Activated CD4-positive, alpha-beta T cell treated with anti-CD3 and anti-CD28 coated beads for 36 hours (primary cell): ENCODE measurements around the gene SLC25A3. TPM values are rescaled to one million over a fixed set of nuclear protein-coding genes. Genes with fewer than 3 reads are reported as not detected.
"Not testable (repeated sequence)": the region's sequence is repeated elsewhere in the genome, so short reads cannot be mapped to it uniquely, and the experiment has no call there.

Experiments used
- ATAC-seq: fragments of 200-7000 bp; cut with Tn5 transposase; one replicate; pipeline ENCODE4 v1.10.0; 2021; ENCODE audit warnings: mild to moderate bottlenecking, moderate library complexity
- CTCF ChIA-PET: fragments of 350-600 bp; sonication (Branson Sonifier 250); formaldehyde crosslinking; loops from one replicate; lab custom pipeline; 2021; ENCODE audit warnings: antibody characterized with exemption; lab: Charles Lee
- POLR2A ChIA-PET: fragments of 350-600 bp; sonication (Branson Sonifier 250); formaldehyde crosslinking; loops from one replicate; lab custom pipeline; 2021; ENCODE audit warnings: antibody characterized with exemption, inconsistent platforms; lab: Charles Lee
- DNase-seq: peaks from one replicate; pipeline ENCODE4 v3.0.0-alpha.2; 2020
- H3K27ac Mint-ChIP-seq: one replicate; pipeline ENCODE4 v1.8.0; 2021; ENCODE audit warnings: mixed read lengths
- H3K27me3 Mint-ChIP-seq: one replicate; pipeline ENCODE4 v1.8.0; 2021; ENCODE audit warnings: mixed read lengths
- H3K36me3 Mint-ChIP-seq: one replicate; pipeline ENCODE4 v1.8.0; 2021; ENCODE audit warnings: low read depth, mixed read lengths
- H3K4me1 Mint-ChIP-seq: one replicate; pipeline ENCODE4 v1.8.0; 2021; ENCODE audit warnings: mixed read lengths
- H3K4me3 Mint-ChIP-seq: one replicate; pipeline ENCODE4 v1.8.0; 2021; ENCODE audit warnings: mild to moderate bottlenecking, moderate library complexity, mixed read lengths
- H3K9me3 Mint-ChIP-seq: one replicate; pipeline ENCODE4 v1.8.0; 2021; ENCODE audit warnings: low read depth, mixed read lengths
- intact Hi-C, 2 experiments: fragments of 100-400 bp; cut with DNase I in 1 of 2; cut with micrococcal nuclease in 1 of 2; formaldehyde crosslinking; loops; one replicate each; pipeline versions ENCODE4 v1.14.2 to v1.15.1; 2022 to 2024; cut with DNase I, micrococcal nuclease
- total RNA-seq, 2 experiments: library from RNA; stranded (reverse); gene quantifications; one replicate each; pipeline ENCODE4 v1.2.3, GENCODE V29; 2021

The SLC25A3 gene
- total RNA-seq, 2 experiments from 2014 or later, result 426 to 591 TPM

DNA sequence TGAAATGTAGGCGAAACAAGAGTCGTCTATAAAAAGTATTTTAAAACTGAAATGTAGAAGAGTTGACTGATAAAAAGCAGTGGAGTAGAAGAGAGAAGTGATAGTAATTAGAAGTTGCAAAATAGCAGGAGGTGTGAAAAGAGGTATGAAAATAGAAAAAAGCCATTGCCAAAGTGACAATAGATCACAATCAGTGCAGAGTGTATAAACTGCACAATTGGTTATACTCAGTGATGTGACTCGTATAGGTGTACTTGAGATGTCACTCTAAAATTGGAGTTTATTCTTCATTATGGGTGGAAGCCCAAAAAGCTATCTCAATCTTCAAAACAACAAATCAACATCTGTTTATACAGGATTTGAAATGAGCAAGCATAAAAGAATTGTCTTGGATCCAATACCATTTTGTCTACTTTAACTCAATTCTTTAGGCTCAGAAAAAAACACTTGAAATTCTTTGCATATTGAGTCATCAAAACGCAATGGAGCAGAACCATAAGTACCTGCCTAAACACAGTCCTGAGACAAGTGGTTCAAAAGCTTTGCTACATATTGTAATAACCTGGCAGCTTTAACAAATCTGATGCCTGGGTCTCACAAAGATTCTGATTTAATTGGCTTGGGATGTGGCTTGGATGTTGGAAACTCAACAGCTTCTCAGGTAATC is 42.3 kb downstream of the SLC25A3 start:
- no peak for DNase-seq
- Mint-ChIP-seq H3K36me3 (peaks cover 25% of the 10 kb centered on the region), H3K27ac (no peak overlapping the region), H3K27me3 (no peaks in the 10 kb centered on the region), H3K9me3 (no peaks in the 10 kb centered on the region), H3K4me3 (no peak overlapping the region), H3K4me1 (peaks cover 11% of the 10 kb centered on the region)
- ChIA-PET POLR2A (interaction anchor here (0.6 to 0.9 kb wide), 2 partner anchors 9 to 17 kb away, joined by 3 read pairs; partner anchors contain the start of genes APAF1 and IKBIP), CTCF (interaction anchor here (0.7 to 1.6 kb wide), 6 partner anchors 12 to 363 kb away, joined by 3 to 10 read pairs (median 4); no protein-coding TSS in a partner anchor)
- intact Hi-C loops, result no loop called here
- ATAC-seq, result no peak

DNA sequence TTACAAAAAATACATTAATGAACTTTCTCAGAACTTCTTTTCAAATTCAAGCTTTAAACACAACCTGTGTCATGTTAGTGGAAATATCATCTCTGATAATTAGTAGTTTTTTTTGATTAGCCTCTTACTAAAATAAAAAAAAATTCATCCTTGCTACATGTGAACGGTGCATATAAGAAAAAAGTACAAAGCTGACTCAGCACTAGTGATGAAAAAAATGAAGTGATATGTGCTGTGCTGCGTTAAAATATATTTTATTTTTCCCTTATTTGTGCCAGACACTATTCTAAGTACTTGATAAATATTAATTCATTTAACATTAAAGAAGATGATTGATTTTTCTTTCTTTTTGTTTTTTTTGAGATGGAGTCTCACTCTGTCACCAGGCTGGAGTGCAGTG is 43.6 kb downstream of the SLC25A3 start:
- no peak for ATAC-seq

DNA sequence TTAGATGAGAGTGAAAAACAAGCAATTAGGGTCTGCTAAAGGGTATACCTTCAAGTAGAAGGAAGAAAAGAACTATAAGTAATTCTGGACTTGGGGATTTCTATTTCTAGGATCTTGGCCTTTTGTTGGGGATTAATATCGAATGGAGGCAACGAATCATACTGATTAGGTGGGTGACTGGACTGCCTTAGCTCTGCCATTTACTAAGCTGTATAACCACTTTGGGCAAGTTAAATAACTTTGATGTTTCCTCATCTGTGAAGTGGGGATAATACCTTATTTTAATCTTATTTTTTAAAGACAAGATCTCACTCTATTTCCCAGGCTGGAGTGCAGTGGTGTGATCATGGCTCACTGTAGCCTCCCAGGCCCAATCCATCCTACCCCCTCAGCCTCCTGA is 44.5 kb downstream of the SLC25A3 start:
- CTCF ChIA-PET, result interaction anchor here (0.6 to 1.6 kb wide), 2 partner anchors 71 to 72 kb away, joined by 3 to 7 read pairs; no protein-coding TSS in a partner anchor
- POLR2A ChIA-PET, result no interaction called here
- DNase-seq, result no peak

More for the DNA sequence above, 43.6 kb downstream of the SLC25A3 start:
- Mint-ChIP-seq H3K9me3 (no peaks in the 10 kb centered on the region), H3K27ac (no peak overlapping the region), H3K4me3 (no peak overlapping the region), H3K4me1 (peaks cover 13% of the 10 kb centered on the region), H3K27me3 (no peaks in the 10 kb centered on the region), H3K36me3 (peaks cover 33% of the 10 kb centered on the region)
- CTCF ChIA-PET, result interaction anchor here (0.6 to 1.6 kb wide), 3 partner anchors 29 to 361 kb away, joined by 3 to 4 read pairs (median 3); no protein-coding TSS in a partner anchor
- POLR2A ChIA-PET, result no interaction called here
- intact Hi-C loops, result no loop called here
- DNase-seq, result no peak

DNA sequence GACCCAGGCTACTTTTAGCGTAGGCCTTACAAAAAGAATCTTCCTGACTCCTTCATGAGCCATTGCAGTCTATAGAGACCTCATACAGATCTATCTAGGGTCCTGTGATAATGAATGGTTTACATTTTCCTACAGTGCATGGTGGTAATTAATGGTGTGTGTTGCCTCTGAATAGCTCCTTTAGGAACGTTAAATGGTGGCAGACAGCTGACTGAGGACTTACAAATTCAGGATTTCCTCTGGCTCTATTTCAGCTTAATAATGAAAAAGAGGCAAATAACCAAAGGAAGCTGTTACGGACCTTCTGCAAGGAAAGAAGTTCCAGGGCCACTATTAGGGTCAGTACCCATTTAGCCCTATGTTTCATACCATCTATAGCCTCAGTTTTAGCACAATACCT is 46.0 kb downstream of the SLC25A3 start:
- intact Hi-C loops, result no loop called here
- ATAC-seq (no peak), DNase-seq (no peak)
- no peaks in the 10 kb centered on the region for H3K9me3 Mint-ChIP-seq
- H3K27me3 Mint-ChIP-seq, result no peaks in the 10 kb centered on the region
- no peak overlapping the region for H3K27ac Mint-ChIP-seq
- ChIA-PET POLR2A (no interaction called here), CTCF (interaction anchor here (0.6 to 1.8 kb wide), 3 partner anchors 12 to 73 kb away, joined by 4 to 5 read pairs (median 4); no protein-coding TSS in a partner anchor)
- H3K4me3 Mint-ChIP-seq, result no peak overlapping the region
- H3K4me1 Mint-ChIP-seq, result peaks cover 18% of the 10 kb centered on the region
- peaks cover 23% of the 10 kb centered on the region for H3K36me3 Mint-ChIP-seq

More for the DNA sequence above, 44.5 kb downstream of the SLC25A3 start:
- H3K27me3 Mint-ChIP-seq, result no peaks in the 10 kb centered on the region
- no peak overlapping the region for H3K27ac Mint-ChIP-seq
- H3K4me3 Mint-ChIP-seq, result no peak overlapping the region
- no peak for ATAC-seq
- peaks cover 28% of the 10 kb centered on the region for H3K36me3 Mint-ChIP-seq
- no peaks in the 10 kb centered on the region for H3K9me3 Mint-ChIP-seq
- H3K4me1 Mint-ChIP-seq, result peaks cover 16% of the 10 kb centered on the region
- intact Hi-C loops, result no loop called here

DNA sequence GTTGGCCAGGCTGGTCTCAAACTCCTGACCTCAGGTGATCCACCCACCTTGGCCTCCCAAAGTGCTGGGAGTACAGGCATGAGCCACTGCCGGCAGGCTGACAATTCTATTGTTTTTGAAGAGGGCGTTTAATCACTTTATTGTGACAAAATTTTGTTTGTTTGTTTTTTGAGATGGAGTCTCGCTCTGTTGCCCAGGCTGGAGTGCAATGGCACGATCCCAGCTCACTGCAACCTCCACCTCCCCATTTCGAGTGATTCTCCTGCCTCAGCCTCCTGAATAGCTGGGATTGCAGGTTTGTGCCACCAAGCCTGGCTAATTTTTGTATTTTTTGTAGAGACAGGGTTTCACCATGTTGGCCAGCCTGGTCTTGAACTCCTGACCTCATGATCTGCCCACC is 49.3 kb downstream of the SLC25A3 start:
- Mint-ChIP-seq H3K36me3 (peaks cover 16% of the 10 kb centered on the region), H3K4me1 (peaks cover 19% of the 10 kb centered on the region), H3K4me3 (peak overlapping the region; percentile 91)
- intact Hi-C loops, result loop anchor here in 1 of 2 experiments (5.0 kb wide), 1 partner anchor 1736 kb away; the partner anchor contains the start of gene NEDD1
- POLR2A ChIA-PET, H3K9me3 Mint-ChIP-seq, DNase-seq, H3K27me3 Mint-ChIP-seq, H3K27ac Mint-ChIP-seq, ATAC-seq: not testable (repeated sequence)
- CTCF ChIA-PET, result interaction anchor here (1.2 to 2.2 kb wide), 4 partner anchors 11 to 126 kb away, joined by 3 to 12 read pairs (median 6); no protein-coding TSS in a partner anchor

DNA sequence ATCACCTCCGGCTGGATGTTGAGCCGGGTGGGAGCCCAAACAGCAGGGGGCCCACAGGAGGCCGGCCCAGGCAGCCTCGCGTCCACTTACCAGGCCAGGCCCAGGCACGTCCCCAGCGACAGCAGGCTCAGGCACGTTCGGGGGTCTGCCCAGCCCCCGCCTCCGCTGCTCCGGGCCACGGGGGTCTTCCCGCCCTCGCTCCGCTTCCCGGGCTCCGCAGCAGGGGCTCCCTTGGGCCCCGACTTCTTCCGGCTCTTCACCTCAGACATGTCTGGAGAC is 50.9 kb downstream of the SLC25A3 start:
- intact Hi-C loops, result loop anchor here (1.0 to 5.0 kb wide), 7 partner anchors 51 to 1737 kb away; partner anchors contain the start of genes ACTR6 (in 1 of the 2), DEPDC4 (in 1 of the 2), NEDD1 (in 1 of the 2) and SCYL2 (in 1 of the 2)
- POLR2A ChIA-PET, result interaction anchor here (0.7 to 1.7 kb wide), 7 partner anchors 8 to 1556 kb away, joined by 3 to 9 read pairs (median 4); partner anchors contain the start of genes ACTR6, SLC25A3 and TMPO
- DNase-seq (no peak), ATAC-seq (peak; percentile 16)
- Mint-ChIP-seq H3K4me3 (peak overlapping the region; percentile 91), H3K36me3 (peaks cover 14% of the 10 kb centered on the region), H3K27ac (peak overlapping the region; percentile 94), H3K4me1 (peaks cover 16% of the 10 kb centered on the region), H3K27me3 (no peaks in the 10 kb centered on the region), H3K9me3 (no peaks in the 10 kb centered on the region)
- CTCF ChIA-PET, result interaction anchor here (0.6 to 2.2 kb wide), 11 partner anchors 10 to 153 kb away, joined by 3 to 12 read pairs (median 4); partner anchors contain the start of gene SLC25A3

DNA sequence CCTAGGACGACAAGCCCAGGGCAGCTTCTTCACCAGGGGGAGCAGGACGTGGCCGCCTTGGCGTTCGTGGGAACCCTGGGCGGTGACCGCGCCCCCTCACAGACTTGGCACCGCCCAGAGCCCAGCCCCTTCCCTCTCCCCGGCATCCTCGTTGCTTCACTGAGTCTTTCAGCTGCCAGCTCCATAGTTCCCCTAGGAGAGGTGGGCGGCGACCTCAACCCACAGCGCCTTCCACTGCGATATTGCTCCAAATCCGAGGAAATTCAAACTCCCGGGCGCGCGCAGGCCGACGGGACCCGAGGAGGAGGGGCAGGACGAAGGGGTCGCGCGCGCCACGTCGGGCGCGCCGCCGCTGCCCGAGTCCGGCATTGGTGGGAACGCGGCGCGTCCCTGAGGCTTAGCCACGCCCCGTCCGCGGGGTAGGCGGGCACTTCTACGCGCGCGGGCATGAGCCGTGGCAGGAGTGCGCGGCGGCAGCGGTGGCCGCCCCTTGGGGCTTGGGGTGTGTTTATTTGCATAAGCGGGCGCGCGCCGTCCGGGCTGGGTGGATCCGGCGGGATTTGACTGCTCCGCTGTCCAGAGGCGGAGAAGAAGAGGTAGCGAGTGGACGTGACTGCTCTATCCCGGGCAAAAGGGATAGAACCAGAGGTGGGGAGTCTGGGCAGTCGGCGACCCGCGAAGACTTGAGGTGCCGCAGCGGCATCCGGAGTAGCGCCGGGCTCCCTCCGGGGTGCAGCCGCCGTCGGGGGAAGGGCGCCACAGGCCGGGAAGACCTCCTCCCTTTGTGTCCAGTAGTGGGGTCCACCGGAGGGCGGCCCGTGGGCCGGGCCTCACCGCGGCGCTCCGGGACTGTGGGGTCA is 51.5 kb downstream of the SLC25A3 start, which contains the start of the genes APAF1 and IKBIP:
TSS of gene APAF1 (plus strand) at position 579 of the 860 bp plus-strand sequence. CDS start 3,070 bp downstream, outside the sequence.
TSS of gene IKBIP (minus strand) at position 77 of the 860 bp plus-strand sequence. CDS start 87 bp downstream, outside the sequence.
- H3K4me1 Mint-ChIP-seq, result peaks cover 16% of the 10 kb centered on the region
- DNase-seq (peak; percentile 98), ATAC-seq (peak; percentile 92)
- H3K4me3 Mint-ChIP-seq, result peak within 1 kb of the TSS; percentile 91
- ChIA-PET CTCF (interaction anchor here (0.6 to 2.2 kb wide), 12 partner anchors 9 to 153 kb away, joined by 3 to 12 read pairs (median 4); partner anchors contain the start of gene SLC25A3), POLR2A (interaction anchor here (1.0 to 1.7 kb wide), 7 partner anchors 9 to 1556 kb away, joined by 3 to 9 read pairs (median 5); partner anchors contain the start of genes ACTR6, SLC25A3 and TMPO)
- peak within 1 kb of the TSS; percentile 94 for H3K27ac Mint-ChIP-seq
- no peaks in the 10 kb centered on the region for H3K27me3 Mint-ChIP-seq
- no peaks in the 10 kb centered on the region for H3K9me3 Mint-ChIP-seq
- peaks cover 16% of the 10 kb centered on the region for H3K36me3 Mint-ChIP-seq
- intact Hi-C loops, result loop anchor here (1.0 to 5.0 kb wide), 10 partner anchors 52 to 1738 kb away; partner anchors contain the start of genes SLC25A3 (in 2 of the 2), ACTR6 (in 1 of the 2), DEPDC4 (in 1 of the 2) and NEDD1 (in 1 of the 2)

DNA sequence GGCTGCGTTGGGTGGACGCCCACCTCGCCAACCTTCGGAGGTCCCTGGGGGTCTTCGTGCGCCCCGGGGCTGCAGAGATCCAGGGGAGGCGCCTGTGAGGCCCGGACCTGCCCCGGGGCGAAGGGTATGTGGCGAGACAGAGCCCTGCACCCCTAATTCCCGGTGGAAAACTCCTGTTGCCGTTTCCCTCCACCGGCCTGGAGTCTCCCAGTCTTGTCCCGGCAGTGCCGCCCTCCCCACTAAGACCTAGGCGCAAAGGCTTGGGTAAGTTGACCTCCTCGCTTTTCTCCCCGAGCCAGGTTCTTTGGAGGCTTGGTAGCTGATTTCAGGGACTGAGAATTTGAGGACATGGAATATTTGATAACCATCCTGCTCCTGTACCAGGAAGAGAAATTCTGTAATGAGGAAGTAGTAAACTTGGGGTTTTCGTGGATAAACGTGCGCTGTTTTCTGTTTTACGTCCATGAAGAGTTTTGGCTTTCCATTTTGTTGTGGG is 52.1 kb downstream of the SLC25A3 start:
- peak overlapping the region; percentile 91 for H3K4me3 Mint-ChIP-seq
- H3K4me1 Mint-ChIP-seq, result peaks cover 16% of the 10 kb centered on the region
- no peak for ATAC-seq
- ChIA-PET POLR2A (interaction anchor here (1.4 kb wide), 1 partner anchor 52 kb away, joined by 9 read pairs; the partner anchor contains the start of gene SLC25A3), CTCF (interaction anchor here (1.3 to 1.6 kb wide), 2 partner anchors 9 to 79 kb away, joined by 3 to 6 read pairs; no protein-coding TSS in a partner anchor)
- no peaks in the 10 kb centered on the region for H3K9me3 Mint-ChIP-seq
- H3K27ac Mint-ChIP-seq, result peak overlapping the region; percentile 87
- H3K36me3 Mint-ChIP-seq, result peaks cover 15% of the 10 kb centered on the region
- peak; percentile 29 for DNase-seq
- H3K27me3 Mint-ChIP-seq, result no peaks in the 10 kb centered on the region
- intact Hi-C loops, result loop anchor here (1.0 to 5.0 kb wide), 9 partner anchors 11 to 1621 kb away; partner anchors contain the start of genes ACTR6 (in 1 of the 2), DEPDC4 (in 1 of the 2), SCYL2 (in 1 of the 2) and SLC25A3 (in 1 of the 2)

DNA sequence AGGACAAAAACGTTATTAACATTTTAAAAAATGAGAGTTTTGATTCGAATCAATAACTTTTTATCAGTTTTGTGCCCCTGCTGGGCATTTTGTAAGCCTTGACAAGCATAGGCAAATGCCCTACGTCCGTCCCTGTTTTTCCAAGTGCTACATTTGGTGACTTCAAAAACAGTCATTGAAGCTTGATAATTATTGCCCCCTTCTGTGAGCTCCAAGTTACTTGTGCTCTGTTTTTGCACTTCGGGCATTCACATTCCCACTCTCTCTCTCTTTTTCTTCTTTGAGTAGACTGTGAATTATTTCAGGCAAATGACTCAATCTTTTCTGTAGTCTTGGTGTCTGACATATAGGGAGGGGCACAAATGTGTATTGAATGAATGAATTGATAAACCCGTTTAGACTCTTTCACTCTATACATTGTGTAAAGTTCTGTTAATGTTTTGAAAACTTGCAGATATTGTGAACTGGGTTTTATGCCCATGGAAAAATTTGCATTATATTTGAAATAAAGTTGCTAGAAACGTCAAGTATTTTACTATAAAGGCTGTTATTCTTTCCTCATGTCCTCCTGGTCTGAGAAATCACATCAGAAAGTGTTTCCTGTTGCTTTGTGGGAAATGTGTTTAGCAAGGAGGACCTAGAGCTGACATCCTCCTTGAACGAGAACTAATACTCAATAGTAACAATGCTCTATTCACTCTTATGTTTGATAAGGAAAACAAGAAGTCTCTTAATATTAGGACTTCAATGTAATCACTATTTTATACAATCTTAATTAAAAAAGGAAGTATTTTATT is 53.0 kb downstream of the SLC25A3 start:
- peak overlapping the region; percentile 91 for H3K4me3 Mint-ChIP-seq
- ATAC-seq (no peak), DNase-seq (peak; percentile 10)
- intact Hi-C loops, result loop anchor here in 1 of 2 experiments (1.0 to 5.0 kb wide), 2 partner anchors 10 to 96 kb away; no protein-coding TSS in a partner anchor
- peaks cover 13% of the 10 kb centered on the region for H3K36me3 Mint-ChIP-seq
- ChIA-PET POLR2A (interaction anchor here (1.4 kb wide), 1 partner anchor 53 kb away, joined by 9 read pairs; the partner anchor contains the start of gene SLC25A3), CTCF (interaction anchor here (0.6 to 1.6 kb wide), 4 partner anchors 8 to 248 kb away, joined by 3 to 6 read pairs (median 3); no protein-coding TSS in a partner anchor)
- H3K27me3 Mint-ChIP-seq, result no peaks in the 10 kb centered on the region
- H3K9me3 Mint-ChIP-seq, result no peaks in the 10 kb centered on the region
- H3K4me1 Mint-ChIP-seq, result peaks cover 14% of the 10 kb centered on the region
- peak overlapping the region; percentile 37 for H3K27ac Mint-ChIP-seq
